Suprapubic skin (tissue), 3 donors: Measurements from ENCODE around the gene KCTD17.

ENCODE experiments used
- EP300 ChIP-seq: sonication (generic); formaldehyde crosslinking; IDR thresholded peaks from one replicate; pipeline ENCODE4 v1.6.1; 2017; ENCODE audit warnings: antibody characterized with exemption
- POLR2A ChIP-seq, 2 donors: fragments of 450-650 bp; IDR thresholded peaks; one replicate each; pipeline ENCODE4 v1.6.1; 2017; ENCODE audit warnings: antibody characterized with exemption in 2 of 2, mild to moderate bottlenecking in 2 of 2, moderate library complexity in 2 of 2
- TF ChIP-seq, protein P1 (sequence below), 2 donors: fragments of 200-600 bp in 1 of 2; fragments of 450-650 bp in 1 of 2; sonication (generic) in 1 of 2; IDR thresholded peaks; one replicate each; pipeline ENCODE4 v1.5.1; 2016 to 2019; ENCODE audit warnings: antibody characterized with exemption in 2 of 2, mild to moderate bottlenecking in 1 of 2, moderate library complexity in 1 of 2

DNA sequence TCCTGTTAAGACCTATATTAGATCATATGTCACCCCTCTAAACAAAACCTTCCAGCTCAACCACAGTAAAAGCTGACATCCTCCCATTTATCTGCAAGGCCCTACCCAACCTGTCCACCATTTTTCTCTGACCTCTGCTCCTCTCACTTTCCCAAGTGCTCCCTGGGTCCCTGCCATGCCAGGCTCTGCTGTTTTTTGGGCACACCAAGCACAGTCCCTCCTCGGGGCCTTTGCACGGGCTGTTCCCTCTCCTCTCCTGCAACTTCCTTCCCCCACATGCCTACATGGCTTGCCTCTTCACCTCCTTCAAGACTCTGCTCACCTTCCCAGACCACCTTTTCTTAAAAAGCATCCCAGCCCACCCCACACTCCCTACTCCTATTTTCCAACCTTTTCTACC, 42.1 kb upstream of the KCTD17 start:
- TF ChIP-seq, protein P1, sequence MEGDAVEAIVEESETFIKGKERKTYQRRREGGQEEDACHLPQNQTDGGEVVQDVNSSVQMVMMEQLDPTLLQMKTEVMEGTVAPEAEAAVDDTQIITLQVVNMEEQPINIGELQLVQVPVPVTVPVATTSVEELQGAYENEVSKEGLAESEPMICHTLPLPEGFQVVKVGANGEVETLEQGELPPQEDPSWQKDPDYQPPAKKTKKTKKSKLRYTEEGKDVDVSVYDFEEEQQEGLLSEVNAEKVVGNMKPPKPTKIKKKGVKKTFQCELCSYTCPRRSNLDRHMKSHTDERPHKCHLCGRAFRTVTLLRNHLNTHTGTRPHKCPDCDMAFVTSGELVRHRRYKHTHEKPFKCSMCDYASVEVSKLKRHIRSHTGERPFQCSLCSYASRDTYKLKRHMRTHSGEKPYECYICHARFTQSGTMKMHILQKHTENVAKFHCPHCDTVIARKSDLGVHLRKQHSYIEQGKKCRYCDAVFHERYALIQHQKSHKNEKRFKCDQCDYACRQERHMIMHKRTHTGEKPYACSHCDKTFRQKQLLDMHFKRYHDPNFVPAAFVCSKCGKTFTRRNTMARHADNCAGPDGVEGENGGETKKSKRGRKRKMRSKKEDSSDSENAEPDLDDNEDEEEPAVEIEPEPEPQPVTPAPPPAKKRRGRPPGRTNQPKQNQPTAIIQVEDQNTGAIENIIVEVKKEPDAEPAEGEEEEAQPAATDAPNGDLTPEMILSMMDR (IDR thresholded peaks at IDR 0.05), result no peak
- no peak for TF ChIP-seq POLR2A (IDR thresholded peaks at IDR 0.05)
- no peak for TF ChIP-seq EP300
